Measurements from ENCODE around the gene KCTD10. TPM values are rescaled to one million over a fixed set of nuclear protein-coding genes. Genes with fewer than 3 reads are reported as not detected.
"Not testable (repeated sequence)": the region's sequence is repeated elsewhere in the genome, so short reads cannot be mapped to it uniquely, and the experiment has no call there.

The KCTD10 gene
- total RNA-seq, 2 experiments from 2014 or later: 47.3 to 48.6 TPM

DNA sequence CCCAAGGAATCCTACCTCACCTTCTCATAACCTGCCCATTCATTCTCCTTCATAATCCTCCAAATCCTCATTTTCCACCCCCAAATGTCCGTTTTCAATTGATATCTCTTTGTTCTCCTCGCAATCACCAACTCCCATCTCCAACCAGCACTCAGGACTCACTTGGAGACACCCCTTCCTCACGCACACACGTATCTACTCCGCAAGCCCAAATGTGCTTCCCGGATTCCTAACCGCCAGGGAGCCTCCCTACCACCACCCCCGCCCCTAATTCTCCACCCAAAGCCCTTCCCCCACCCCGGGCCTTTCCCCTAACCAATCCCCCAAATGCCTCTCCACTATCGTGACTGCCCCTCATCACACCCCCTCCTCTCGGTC lies 304 bp downstream of the KCTD10 start:
- ChIA-PET CTCF (interaction anchor here (0.6 to 1.5 kb wide), 3 partner anchors 8 to 49 kb away, joined by 3 to 4 read pairs (median 3); no protein-coding TSS in a partner anchor), POLR2A (interaction anchor here (0.5 kb wide), 1 partner anchor 782 kb away, joined by 3 read pairs; no protein-coding TSS in a partner anchor)

- POLR2A ChIA-PET: no interaction called here
- CTCF ChIA-PET: interaction anchor here (1.5 kb wide), 1 partner anchor 9 kb away, joined by 3 read pairs; no protein-coding TSS in a partner anchor
Measured at GRCh38 chr12:109475993-109476806, 900 bp downstream of the KCTD10 start.

- ChIA-PET CTCF (no interaction called here), POLR2A (no interaction called here)
Measured at GRCh38 chr12:109475121-109475520, 2.0 kb downstream of the KCTD10 start.

GRCh38 chr12:109473526-109474270 lies 3.4 kb downstream of the KCTD10 start:
- CTCF ChIA-PET, POLR2A ChIA-PET: not testable (repeated sequence)

DNA sequence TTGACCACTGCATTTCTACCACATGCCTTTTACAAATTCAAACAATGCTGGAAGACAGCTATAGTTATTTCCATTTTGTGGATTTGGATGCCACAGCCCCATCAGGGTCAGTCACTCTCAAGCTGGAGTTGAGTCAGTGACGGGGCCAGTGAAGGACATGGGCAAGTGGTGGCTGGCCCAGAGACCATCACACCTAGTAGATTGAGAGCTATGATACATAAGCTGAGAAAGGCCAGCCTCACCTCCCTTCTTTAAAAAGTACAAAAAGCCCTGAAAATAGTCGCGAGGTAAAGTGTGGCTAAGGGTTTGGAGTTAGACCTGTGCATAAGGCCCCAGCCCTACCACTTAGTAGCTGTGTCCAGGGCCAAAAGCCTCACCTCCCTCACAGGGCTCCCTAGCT lies 4.1 kb downstream of the KCTD10 start:
- POLR2A ChIA-PET: no interaction called here
- CTCF ChIA-PET: no interaction called here

GRCh38 chr12:109469517-109469916 lies 7.6 kb downstream of the KCTD10 start:
- ChIA-PET CTCF (interaction anchor here (1.4 kb wide), 1 partner anchor 41 kb away, joined by 4 read pairs; no protein-coding TSS in a partner anchor), POLR2A (no interaction called here)

DNA sequence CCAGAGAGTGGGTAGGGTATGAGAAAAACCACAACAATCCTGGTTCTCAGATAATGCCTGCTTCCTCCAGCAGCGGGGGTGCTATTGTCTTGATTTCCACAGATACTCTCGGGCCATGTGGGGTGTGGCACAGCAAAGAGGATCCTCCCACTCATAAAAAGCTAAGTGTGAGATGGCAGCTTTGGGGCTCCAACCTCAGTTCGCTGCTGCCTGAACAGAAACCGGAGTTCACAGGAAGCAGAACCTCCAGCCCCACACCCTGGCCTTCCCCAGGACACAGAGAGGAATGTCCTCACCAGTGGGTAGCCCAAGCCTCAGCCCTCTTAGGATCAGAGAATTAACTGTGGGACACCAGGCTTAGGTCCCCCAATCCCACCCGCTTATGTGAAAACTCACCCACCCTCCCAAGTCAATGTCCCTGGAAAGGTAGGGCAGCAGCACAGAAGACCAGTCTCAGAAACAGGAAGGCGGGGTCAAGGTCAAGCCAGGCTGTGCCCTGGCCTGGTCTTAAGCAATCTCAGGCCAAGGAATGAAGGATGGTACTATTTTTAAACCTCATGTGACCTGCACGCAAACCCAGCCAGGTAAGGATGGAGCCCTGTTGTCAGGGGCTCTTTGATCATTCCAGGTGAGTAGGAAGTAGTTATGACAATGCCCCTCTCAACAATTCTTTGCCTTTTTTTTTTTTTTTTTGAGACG lies 9.0 kb downstream of the KCTD10 start:
- ChIA-PET CTCF (interaction anchor here (0.7 to 1.5 kb wide), 3 partner anchors 9 to 46 kb away, joined by 3 to 4 read pairs (median 3); partner anchors contain the start of genes KCTD10 and UBE3B), POLR2A (no interaction called here)

GRCh38 chr12:109466821-109467220 lies 10.3 kb downstream of the KCTD10 start:
- POLR2A ChIA-PET: no interaction called here
- CTCF ChIA-PET: interaction anchor here (1.1 to 1.5 kb wide), 2 partner anchors 10 to 45 kb away, joined by 3 read pairs; partner anchors contain the start of genes KCTD10 and UBE3B

DNA sequence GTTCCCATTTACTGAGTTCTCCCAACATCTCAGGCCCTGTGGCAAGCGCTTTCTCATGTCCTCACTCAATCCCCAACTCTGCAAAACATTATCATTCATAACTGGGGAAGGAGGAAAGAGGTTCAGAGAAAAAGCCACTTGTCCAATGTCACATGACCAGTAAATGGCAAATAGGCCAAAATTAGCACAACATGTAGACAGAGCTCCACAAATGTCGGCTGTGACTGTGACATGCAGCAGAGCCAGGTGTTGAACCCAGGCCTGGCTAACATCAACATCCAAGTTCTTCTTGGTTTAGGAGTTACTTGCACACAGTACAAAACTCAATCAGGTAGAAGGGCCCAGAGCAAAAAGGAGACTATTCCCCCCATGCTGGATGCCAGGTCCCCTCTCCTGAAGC lies 10.8 kb downstream of the KCTD10 start:
- CTCF ChIA-PET: interaction anchor here (1.5 kb wide), 1 partner anchor 44 kb away, joined by 3 read pairs; no protein-coding TSS in a partner anchor
- POLR2A ChIA-PET: no interaction called here

DNA sequence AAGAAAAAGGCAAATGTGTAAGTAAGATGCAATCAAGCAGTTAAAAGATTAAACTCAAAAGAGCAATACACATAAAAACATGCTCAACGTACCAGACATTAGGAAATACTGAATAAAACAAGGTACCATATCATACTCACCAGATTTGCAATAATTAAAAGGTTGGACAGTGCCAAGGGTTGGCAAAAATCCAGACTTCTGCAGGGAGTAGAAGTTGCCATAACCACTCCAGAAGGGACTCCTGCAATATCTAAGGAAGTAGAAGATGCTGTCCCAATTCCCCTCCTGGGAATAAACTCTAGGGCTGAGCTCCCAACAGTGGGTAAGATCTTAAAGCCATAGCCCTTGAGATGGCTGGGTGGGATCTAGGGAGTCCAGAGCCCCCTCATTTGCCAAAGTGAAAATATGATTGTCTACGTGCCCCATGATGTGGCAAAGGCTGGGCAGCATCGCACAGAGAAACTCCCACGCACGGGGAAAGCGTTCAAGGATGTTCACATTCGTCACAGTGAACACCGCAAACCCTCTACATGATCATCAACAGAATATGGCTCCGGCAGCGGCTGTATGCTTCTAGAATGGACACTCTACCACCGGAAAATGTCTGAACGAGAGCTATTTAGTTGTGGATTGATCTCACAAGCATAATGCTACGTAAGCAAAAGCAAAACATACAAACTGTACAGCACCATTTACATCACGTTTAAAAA lies 12.3 kb downstream of the KCTD10 start:
- CTCF ChIA-PET: interaction anchor here (0.6 kb wide), 1 partner anchor 37 kb away, joined by 3 read pairs; no protein-coding TSS in a partner anchor
- POLR2A ChIA-PET: no interaction called here

DNA sequence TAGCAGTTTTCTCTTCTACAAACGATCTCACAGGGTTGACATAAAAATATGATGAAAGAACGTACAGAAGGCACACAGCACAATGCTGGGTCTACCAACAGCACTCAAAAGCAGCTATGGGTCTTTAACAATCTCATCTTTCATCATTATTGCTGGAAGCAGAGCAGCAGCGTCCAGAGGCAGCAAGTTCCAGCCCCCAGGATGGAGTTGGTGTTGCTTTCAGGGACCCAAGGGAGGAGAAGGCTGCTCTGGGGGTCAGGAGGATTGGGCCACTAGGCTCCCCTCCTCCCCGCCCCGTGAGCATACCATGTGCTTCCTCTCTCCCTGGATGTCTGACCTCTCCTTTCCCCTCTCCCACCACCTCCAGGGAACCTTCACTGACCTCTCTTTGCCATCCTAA lies 13.3 kb downstream of the KCTD10 start:
- ChIA-PET POLR2A (no interaction called here), CTCF (interaction anchor here (0.6 kb wide), 1 partner anchor 277 kb away, joined by 4 read pairs; no protein-coding TSS in a partner anchor)

GRCh38 chr12:109462868-109463692 lies 14.0 kb downstream of the KCTD10 start:
- ChIA-PET POLR2A (no interaction called here), CTCF (interaction anchor here (0.6 kb wide), 1 partner anchor 277 kb away, joined by 4 read pairs; no protein-coding TSS in a partner anchor)

GRCh38 chr12:109461846-109462756 lies 15.0 kb downstream of the KCTD10 start:
- ChIA-PET CTCF (no interaction called here), POLR2A (interaction anchor here (0.6 kb wide), 1 partner anchor 42 kb away, joined by 6 read pairs; no protein-coding TSS in a partner anchor)

GRCh38 chr12:109461049-109461845 lies 15.9 kb downstream of the KCTD10 start:
- ChIA-PET POLR2A (interaction anchor here (0.6 kb wide), 1 partner anchor 43 kb away, joined by 6 read pairs; no protein-coding TSS in a partner anchor), CTCF (no interaction called here)

DNA sequence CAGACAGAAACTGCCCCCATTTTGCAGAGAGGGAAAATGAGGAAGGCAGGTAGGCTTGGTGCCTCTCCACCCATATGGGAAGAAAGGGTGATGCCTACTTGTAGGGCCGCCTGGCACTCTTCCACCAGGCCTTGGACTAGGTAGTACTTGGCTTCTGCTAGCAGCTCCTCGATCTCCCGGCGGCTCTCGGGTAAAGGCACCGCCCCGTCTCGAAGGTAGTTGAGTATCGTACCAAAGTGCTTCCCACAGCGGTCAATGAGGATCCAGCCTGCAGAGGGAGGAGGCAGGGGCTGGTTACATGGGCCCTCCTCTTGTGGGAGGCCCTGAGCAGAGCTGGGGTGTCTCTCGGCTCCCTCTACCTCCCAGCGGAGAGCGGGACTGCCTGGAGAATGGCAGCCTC lies 16.6 kb downstream of the KCTD10 start:
- POLR2A ChIA-PET: no interaction called here
- CTCF ChIA-PET: no interaction called here

GRCh38 chr12:109459247-109459646 lies 17.9 kb downstream of the KCTD10 start:
- ChIA-PET CTCF (no interaction called here), POLR2A (no interaction called here)

All from activated CD8-positive, alpha-beta memory T cell treated with anti-CD3 and anti-CD28 coated beads for 36 hours (primary cell).